GM12878 (cell line): ENCODE data around the gene FAM120B. TPM values are rescaled to one million over a fixed set of nuclear protein-coding genes. Genes with fewer than 3 reads are reported as not detected.

Experiments used
- ATAC-seq: fragments of 200-7000 bp; cut with Tn5 transposase; 3 replicates; pipeline ENCODE4 v1.9.1; 2020; ENCODE audit warnings: mild to moderate bottlenecking, moderate library complexity
- BruUV-seq: library from RNA; stranded (reverse); fragments of 400-500 nt; replicated peaks from 2 replicates; lab custom pipeline; 2021; lab: Mats Ljungman, UMichigan
- CTCF ChIA-PET: fragments of 300-600 bp; sonication (Branson Sonifier 250); formaldehyde crosslinking; extraction: SDS; loops from one replicate; lab custom pipeline; 2021; ENCODE audit warnings: inconsistent platforms; lab: Yijun Ruan, JAX
- POLR2A ChIA-PET: fragments of 350-600 bp; formaldehyde crosslinking; extraction: SDS; loops from one replicate; lab custom pipeline; 2021; ENCODE audit warnings: inconsistent platforms; lab: Charles Lee
- RAD21 ChIA-PET: fragments of 300-600 bp; sonication (Branson Sonifier 250); formaldehyde crosslinking; loops from one replicate; lab custom pipeline; 2023; ENCODE audit warnings: antibody characterized with exemption; ENCODE audit not compliant: unreplicated experiment; lab: Charles Lee
- SMC1A ChIA-PET: fragments of 300-600 bp; sonication (Branson Sonifier 250); formaldehyde crosslinking; loops from one replicate; lab custom pipeline; 2023; ENCODE audit not compliant: unreplicated experiment, uncharacterized antibody; lab: Charles Lee
- DNase-seq: peaks from one replicate; pipeline ENCODE4 v3.0.0-alpha.2; 2011; ENCODE audit warnings: low read depth, low spot score
- FAIRE-seq: peaks from 3 replicates; lab custom pipeline; 2011; peaks lifted over from hg19 to GRCh38; lab: Jason Lieb, UNC
- H2AFZ ChIP-seq: 2 replicates; pipeline ENCODE4 v1.6.0; 2011; ENCODE audit warnings: low read depth, low read length, control low read depth; ENCODE audit not compliant: control insufficient read depth
- H3K27ac ChIP-seq: 2 replicates; pipeline ENCODE4 v1.5.1; 2011; ENCODE audit warnings: control low read depth; ENCODE audit not compliant: control insufficient read depth, insufficient read depth
- H3K27me3 ChIP-seq, 2 experiments: replicated peaks in 1 of 2; 2 replicates each; pipeline versions ENCODE4 v1.6.0 to v1.6.1; 2011; ENCODE audit warnings: low read length in 1 of 2; ENCODE audit not compliant: control insufficient read depth in 2 of 2, insufficient read depth in 2 of 2
- H3K36me3 ChIP-seq, 2 experiments: 2 replicates each; pipeline ENCODE4 v1.5.1; 2011; ENCODE audit warnings: low read length in 1 of 2; ENCODE audit not compliant: control insufficient read depth in 2 of 2, insufficient read depth in 2 of 2
- H3K4me1 ChIP-seq: 2 replicates; pipeline ENCODE4 v1.6.1; 2011; ENCODE audit warnings: mild to moderate bottlenecking, low read length, moderate library complexity, mixed read lengths; ENCODE audit not compliant: control insufficient read depth, insufficient read depth
- H3K4me2 ChIP-seq: 2 replicates; pipeline ENCODE4 v1.6.0; 2011; ENCODE audit warnings: control low read depth; ENCODE audit not compliant: control insufficient read depth, insufficient read depth
- H3K4me3 ChIP-seq: fragments of 200-600 bp; sonication (generic); 2 replicates; pipeline ENCODE4 v1.5.1; 2016
- H3K79me2 ChIP-seq: 2 replicates; pipeline ENCODE4 v1.6.0; 2011; ENCODE audit warnings: low read length; ENCODE audit not compliant: control insufficient read depth, insufficient read depth
- H3K9ac ChIP-seq: 2 replicates; pipeline ENCODE4 v1.8.0; 2011; ENCODE audit warnings: low read length, control low read depth, mixed read lengths; ENCODE audit not compliant: control insufficient read depth, insufficient read depth
- H3K9me3 ChIP-seq: replicated peaks from 3 replicates; pipeline ENCODE4 v1.5.1; 2011; ENCODE audit warnings: mild to moderate bottlenecking, low read length; ENCODE audit not compliant: control insufficient read depth, insufficient read depth
- H4K20me1 ChIP-seq: 2 replicates; pipeline ENCODE4 v1.6.0; 2011; ENCODE audit not compliant: control insufficient read depth, insufficient read depth
- BACH1 ChIP-seq: fragments of 450-650 bp; IDR thresholded peaks from 2 replicates; pipeline ENCODE4 v1.6.1; 2017; ENCODE audit warnings: mild to moderate bottlenecking, borderline replicate concordance
- CREB1 ChIP-seq: IDR thresholded peaks from 2 replicates; pipeline ENCODE4 v1.6.1; 2012; ENCODE audit warnings: low read depth, mild to moderate bottlenecking, inconsistent platforms
- DPF2 ChIP-seq: fragments of 450-650 bp; IDR thresholded peaks from 2 replicates; pipeline ENCODE4 v1.6.1; 2017; ENCODE audit warnings: mild to moderate bottlenecking
- ETV6 ChIP-seq, 2 experiments: fragments of 450-650 bp in 1 of 2; IDR thresholded peaks in 1 of 2; conservative IDR thresholded peaks in 1 of 2; 2 replicates each; pipeline ENCODE4 v1.6.1; 2014; ENCODE audit warnings: antibody characterized with exemption in 1 of 2, borderline replicate concordance in 1 of 2, low read depth in 1 of 2, mild to moderate bottlenecking in 1 of 2, moderate library complexity in 1 of 2
- FOXM1 ChIP-seq: IDR thresholded peaks from 2 replicates; pipeline ENCODE4 v1.6.1; 2012; ENCODE audit warnings: low read depth, mild to moderate bottlenecking, inconsistent platforms, low read length, moderate library complexity
- IKZF2 ChIP-seq, 2 experiments: fragments of 450-650 bp; IDR thresholded peaks; 2 replicates each; pipeline ENCODE4 v1.6.1; 2017; ENCODE audit warnings: mild to moderate bottlenecking in 2 of 2, moderate library complexity in 2 of 2
- MTA2 ChIP-seq: fragments of 450-650 bp; IDR thresholded peaks from 2 replicates; pipeline ENCODE4 v1.6.1; 2016; ENCODE audit warnings: low read depth, mild to moderate bottlenecking, moderate library complexity
- RB1 ChIP-seq: fragments of 450-650 bp; formaldehyde crosslinking; IDR thresholded peaks from 2 replicates; pipeline ENCODE4 v1.6.1; 2017; ENCODE audit warnings: mild to moderate bottlenecking, borderline replicate concordance
- RBBP5 ChIP-seq: fragments of 200-600 bp; sonication (generic); conservative IDR thresholded peaks from 2 replicates; pipeline ENCODE4 v1.6.1; 2016
- SIX5 ChIP-seq: IDR thresholded peaks from 2 replicates; pipeline ENCODE4 v1.6.1; 2011; ENCODE audit warnings: mild to moderate bottlenecking, low read depth, low read length, moderate library complexity; ENCODE audit not compliant: severe bottlenecking
- SMAD1 ChIP-seq: fragments of 450-650 bp; IDR thresholded peaks from 2 replicates; pipeline ENCODE4 v1.6.1; 2018; ENCODE audit warnings: mild to moderate bottlenecking, low read depth; ENCODE audit not compliant: partially characterized antibody
- WGBS: methylation state at CpG from one replicate; pipeline ENCODE4 v1.1.6; 2016; ENCODE audit warnings: low lambda C conversion rate; ENCODE audit not compliant: insufficient replicate concordance, insufficient coverage; ENCODE audit errors: missing lambda C conversion rate; 5-methylcytosine and 5-hydroxymethylcytosine counted together
- in situ Hi-C: fragments of 300-500 bp; cut with MboI; formaldehyde crosslinking; loops from 9 replicates; pipeline ENCODE4 v1.14.3; 2018; ENCODE audit warnings: mixed read lengths
- intact Hi-C: fragments of 100-400 bp; cut with micrococcal nuclease; formaldehyde crosslinking; loops from one replicate; pipeline ENCODE4 v1.14.2; 2022; ENCODE audit not compliant: unreplicated experiment
- polyA plus RNA-seq, 11 experiments: library from polyadenylated mRNA; depleted of rRNA in 4 of 11; unstranded in 6 of 11; stranded (reverse) in 5 of 11; fragments of >200 nt; fragmentation: Nextera tagmentation in 4 of 11; fragmentation: Illumina TruSeq in 1 of 11; extraction: Ambion mirVana in 4 of 11; extraction: Trizol in 1 of 11; gene quantifications; 1 replicate in 1 of 11; 2 replicates in 10 of 11; pipeline versions ENCODE4 v1.2.1 to v1.2.3, GENCODE V29; 2011 to 2016; ENCODE audit warnings: inconsistent platforms in 2 of 11, missing spikeins in 2 of 11, low read depth in 1 of 11
- total RNA-seq, 4 experiments: library from RNA; depleted of rRNA in 3 of 4; stranded (reverse); fragments of >200 nt in 3 of 4; fragmentation: Illumina TruSeq in 1 of 4; extraction: Trizol in 1 of 4; gene quantifications; 2 replicates each; pipeline versions ENCODE4 v1.2.1 to v1.2.3, GENCODE V29; 2013 to 2021
- TF ChIP-seq, protein P1 (sequence below): IDR thresholded peaks from 2 replicates; pipeline ENCODE4 v1.6.1; 2011; ENCODE audit warnings: borderline replicate concordance, low read depth, mild to moderate bottlenecking, moderate library complexity, low read length; ENCODE audit not compliant: insufficient read depth, poor library complexity, severe bottlenecking
- TF ChIP-seq, protein P2 (sequence below): fragments of 450-650 bp; IDR thresholded peaks from 2 replicates; pipeline ENCODE4 v1.6.1; 2016; ENCODE audit warnings: mild to moderate bottlenecking
- TF ChIP-seq, protein P3 (sequence below): fragments of 450-650 bp; IDR thresholded peaks from 2 replicates; pipeline ENCODE4 v1.6.1; 2017; ENCODE audit warnings: antibody characterized with exemption, mild to moderate bottlenecking, moderate library complexity

Gene FAM120B
- total and polyA plus RNA-seq, 10 of the 15 experiments (the other 5 are each of a cell fraction or from before 2014, with no cell fraction given) = 3.3 to 21.6 (median 15.3) TPM

- Histone ChIP-seq H3K9ac (no peak overlapping the region), H3K4me1 (peaks cover 14% of the 10 kb centered on the region), H3K27me3 (peaks cover 5 to 27% of the 10 kb centered on the region in 2 experiments), H2AFZ (no peak overlapping the region), H3K4me3 (no peak overlapping the region), H4K20me1 (no peaks in the 10 kb centered on the region), H3K4me2 (no peak overlapping the region), H3K79me2 (no peaks in the 10 kb centered on the region), H3K27ac (no peak overlapping the region), H3K36me3 (no peaks in the 10 kb centered on the region), H3K9me3 (no peaks in the 10 kb centered on the region)
- ChIA-PET CTCF (no interaction called here), RAD21 (no interaction called here), SMC1A (interaction anchor here (1.6 kb wide), 1 partner anchor 177 kb away, joined by 4 read pairs; no protein-coding TSS in a partner anchor), POLR2A (no interaction called here)
- no peak for ATAC-seq
- TF ChIP-seq, protein P1, sequence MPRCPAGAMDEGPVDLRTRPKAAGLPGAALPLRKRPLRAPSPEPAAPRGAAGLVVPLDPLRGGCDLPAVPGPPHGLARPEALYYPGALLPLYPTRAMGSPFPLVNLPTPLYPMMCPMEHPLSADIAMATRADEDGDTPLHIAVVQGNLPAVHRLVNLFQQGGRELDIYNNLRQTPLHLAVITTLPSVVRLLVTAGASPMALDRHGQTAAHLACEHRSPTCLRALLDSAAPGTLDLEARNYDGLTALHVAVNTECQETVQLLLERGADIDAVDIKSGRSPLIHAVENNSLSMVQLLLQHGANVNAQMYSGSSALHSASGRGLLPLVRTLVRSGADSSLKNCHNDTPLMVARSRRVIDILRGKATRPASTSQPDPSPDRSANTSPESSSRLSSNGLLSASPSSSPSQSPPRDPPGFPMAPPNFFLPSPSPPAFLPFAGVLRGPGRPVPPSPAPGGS = no peak
- TF ChIP-seq SMAD1 (no peak), RB1 (no peak), BACH1 (no peak), SIX5 (no peak), FOXM1 (no peak), MTA2 (no peak), CREB1 (no peak), RBBP5 (no peak), DPF2 (no peak), ETV6 (conservative IDR thresholded peaks at IDR 0.05 in 1 of 2, IDR thresholded peaks at IDR 0.05 in 1 of 2; ENCODE audit: borderline replicate concordance in 1 of 2, low read depth in 1 of 2) (no peak), IKZF2 (IDR thresholded peaks at IDR 0.05) (no peak)
- TF ChIP-seq, protein P2, sequence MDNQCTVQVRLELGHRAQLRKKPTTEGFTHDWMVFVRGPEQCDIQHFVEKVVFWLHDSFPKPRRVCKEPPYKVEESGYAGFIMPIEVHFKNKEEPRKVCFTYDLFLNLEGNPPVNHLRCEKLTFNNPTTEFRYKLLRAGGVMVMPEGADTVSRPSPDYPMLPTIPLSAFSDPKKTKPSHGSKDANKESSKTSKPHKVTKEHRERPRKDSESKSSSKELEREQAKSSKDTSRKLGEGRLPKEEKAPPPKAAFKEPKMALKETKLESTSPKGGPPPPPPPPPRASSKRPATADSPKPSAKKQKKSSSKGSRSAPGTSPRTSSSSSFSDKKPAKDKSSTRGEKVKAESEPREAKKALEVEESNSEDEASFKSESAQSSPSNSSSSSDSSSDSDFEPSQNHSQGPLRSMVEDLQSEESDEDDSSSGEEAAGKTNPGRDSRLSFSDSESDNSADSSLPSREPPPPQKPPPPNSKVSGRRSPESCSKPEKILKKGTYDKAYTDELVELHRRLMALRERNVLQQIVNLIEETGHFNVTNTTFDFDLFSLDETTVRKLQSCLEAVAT = no peak
- TF ChIP-seq, protein P3, sequence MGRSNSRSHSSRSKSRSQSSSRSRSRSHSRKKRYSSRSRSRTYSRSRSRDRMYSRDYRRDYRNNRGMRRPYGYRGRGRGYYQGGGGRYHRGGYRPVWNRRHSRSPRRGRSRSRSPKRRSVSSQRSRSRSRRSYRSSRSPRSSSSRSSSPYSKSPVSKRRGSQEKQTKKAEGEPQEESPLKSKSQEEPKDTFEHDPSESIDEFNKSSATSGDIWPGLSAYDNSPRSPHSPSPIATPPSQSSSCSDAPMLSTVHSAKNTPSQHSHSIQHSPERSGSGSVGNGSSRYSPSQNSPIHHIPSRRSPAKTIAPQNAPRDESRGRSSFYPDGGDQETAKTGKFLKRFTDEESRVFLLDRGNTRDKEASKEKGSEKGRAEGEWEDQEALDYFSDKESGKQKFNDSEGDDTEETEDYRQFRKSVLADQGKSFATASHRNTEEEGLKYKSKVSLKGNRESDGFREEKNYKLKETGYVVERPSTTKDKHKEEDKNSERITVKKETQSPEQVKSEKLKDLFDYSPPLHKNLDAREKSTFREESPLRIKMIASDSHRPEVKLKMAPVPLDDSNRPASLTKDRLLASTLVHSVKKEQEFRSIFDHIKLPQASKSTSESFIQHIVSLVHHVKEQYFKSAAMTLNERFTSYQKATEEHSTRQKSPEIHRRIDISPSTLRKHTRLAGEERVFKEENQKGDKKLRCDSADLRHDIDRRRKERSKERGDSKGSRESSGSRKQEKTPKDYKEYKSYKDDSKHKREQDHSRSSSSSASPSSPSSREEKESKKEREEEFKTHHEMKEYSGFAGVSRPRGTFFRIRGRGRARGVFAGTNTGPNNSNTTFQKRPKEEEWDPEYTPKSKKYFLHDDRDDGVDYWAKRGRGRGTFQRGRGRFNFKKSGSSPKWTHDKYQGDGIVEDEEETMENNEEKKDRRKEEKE = no peak
- in situ Hi-C loops = no loop called here
- no peak for FAIRE-seq
- no TSS peak for BruUV-seq
- WGBS = 95% methylated on average over 33 of the region's 33 CpGs
- intact Hi-C loops = no loop called here
- DNase-seq = no peak
Observed at GRCh38 chr6:170288091-170288631, 18.4 kb upstream of the FAM120B start.
